ENCODE results near the gene PITX2. TPM values are rescaled to one million over a fixed set of nuclear protein-coding genes. Genes with fewer than 3 reads are reported as not detected.

PITX2 gene
- total RNA-seq, 1 donor from 2014 or later: not detected

DNA sequence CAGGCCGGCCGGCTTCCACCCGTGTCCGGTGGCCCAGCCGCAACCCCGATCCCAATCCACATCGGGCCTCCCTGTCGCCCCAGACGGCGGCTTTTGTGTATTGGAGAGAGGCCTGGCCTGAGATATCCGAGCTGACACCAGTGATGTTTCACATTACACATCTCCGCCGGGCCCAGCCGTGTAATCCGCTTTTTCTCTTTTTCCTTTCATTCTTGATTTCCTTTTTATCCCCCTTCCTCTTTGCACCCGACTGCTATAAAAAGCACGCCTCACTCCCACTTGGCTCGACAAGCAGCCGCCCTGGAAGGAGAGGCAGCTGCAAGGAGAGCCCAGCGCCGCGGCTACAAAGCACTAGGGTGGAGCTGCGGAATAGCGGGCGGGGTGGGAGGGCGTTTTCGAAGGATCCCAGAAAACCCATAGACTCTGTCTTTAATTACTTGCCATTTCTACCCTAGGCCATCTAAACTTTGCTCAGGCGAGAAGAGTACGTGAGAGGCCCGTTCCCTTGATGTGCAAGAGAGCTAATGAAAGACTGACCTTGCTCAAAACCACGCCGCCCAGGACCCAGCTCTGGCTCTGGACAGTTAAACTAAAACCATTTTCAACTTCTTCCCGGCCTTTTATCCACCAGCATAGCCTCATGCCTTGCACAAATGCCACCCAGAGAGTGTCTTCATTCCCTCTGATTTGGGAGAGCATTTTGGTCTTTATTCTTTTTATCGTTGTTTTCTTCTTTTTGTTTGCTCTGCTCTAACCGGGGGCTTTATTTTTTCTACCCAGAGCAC is 3.2 kb downstream of the PITX2 start:
- TF ChIP-seq, protein P1, sequence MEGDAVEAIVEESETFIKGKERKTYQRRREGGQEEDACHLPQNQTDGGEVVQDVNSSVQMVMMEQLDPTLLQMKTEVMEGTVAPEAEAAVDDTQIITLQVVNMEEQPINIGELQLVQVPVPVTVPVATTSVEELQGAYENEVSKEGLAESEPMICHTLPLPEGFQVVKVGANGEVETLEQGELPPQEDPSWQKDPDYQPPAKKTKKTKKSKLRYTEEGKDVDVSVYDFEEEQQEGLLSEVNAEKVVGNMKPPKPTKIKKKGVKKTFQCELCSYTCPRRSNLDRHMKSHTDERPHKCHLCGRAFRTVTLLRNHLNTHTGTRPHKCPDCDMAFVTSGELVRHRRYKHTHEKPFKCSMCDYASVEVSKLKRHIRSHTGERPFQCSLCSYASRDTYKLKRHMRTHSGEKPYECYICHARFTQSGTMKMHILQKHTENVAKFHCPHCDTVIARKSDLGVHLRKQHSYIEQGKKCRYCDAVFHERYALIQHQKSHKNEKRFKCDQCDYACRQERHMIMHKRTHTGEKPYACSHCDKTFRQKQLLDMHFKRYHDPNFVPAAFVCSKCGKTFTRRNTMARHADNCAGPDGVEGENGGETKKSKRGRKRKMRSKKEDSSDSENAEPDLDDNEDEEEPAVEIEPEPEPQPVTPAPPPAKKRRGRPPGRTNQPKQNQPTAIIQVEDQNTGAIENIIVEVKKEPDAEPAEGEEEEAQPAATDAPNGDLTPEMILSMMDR (IDR thresholded peaks at IDR 0.05): no peak
- peaks cover 100% of the 10 kb centered on the region for H3K27me3 ChIP-seq
- peaks cover 26% of the 10 kb centered on the region for H3K4me1 ChIP-seq
- DNase-seq: no peak
- H3K36me3 ChIP-seq: no peaks in the 10 kb centered on the region
- H3K27ac ChIP-seq: no peak overlapping the region
- no peak for ATAC-seq
- intact Hi-C loops (cut with DNase I): no loop called here
- no peak overlapping the region for H3K4me3 ChIP-seq
- no peaks in the 10 kb centered on the region for H3K9me3 ChIP-seq

DNA sequence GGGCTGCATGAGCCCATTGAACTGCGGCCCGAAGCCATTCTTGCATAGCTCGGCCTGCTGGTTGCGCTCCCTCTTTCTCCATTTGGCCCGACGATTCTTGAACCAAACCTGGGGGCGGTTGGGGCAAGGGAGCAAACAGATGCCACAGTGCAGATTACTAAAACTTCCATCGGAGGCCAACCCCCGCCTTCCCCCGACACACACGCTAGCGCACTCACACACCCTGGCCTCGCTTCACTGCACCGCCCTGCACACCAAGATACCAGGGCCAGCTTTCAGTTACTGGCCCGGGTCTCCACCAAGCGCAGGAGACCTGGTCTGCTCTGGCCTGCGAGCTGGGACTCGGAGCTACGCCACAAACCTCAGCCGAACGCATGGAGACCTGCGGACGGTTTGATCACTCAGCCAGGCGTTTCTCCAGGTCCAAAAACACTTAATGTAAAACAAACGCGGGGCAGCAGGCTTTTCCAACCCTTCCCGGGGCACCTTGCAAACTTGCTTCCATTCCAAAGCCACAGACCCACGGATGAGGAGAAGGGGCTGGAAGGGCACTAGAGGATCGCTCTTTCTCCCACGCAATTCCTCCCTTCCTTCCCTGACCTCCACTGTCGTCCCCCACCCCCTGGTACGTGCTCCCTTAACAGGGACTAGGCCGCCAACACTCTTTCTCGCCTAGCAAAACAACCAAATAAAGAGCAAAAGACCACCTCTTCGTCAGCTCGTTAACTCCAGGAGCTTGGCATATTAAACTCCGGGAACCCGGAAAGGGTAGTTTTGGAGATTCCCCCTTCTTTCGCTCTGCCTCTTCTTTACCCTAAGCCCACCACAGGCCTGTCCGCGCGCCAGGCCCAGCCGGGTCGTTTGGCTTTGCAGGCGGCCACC is 4.1 kb downstream of the PITX2 start:
- H3K4me1 ChIP-seq: peaks cover 26% of the 10 kb centered on the region
- H3K36me3 ChIP-seq: no peaks in the 10 kb centered on the region
- no peak overlapping the region for H3K27ac ChIP-seq
- no peaks in the 10 kb centered on the region for H3K9me3 ChIP-seq
- DNase-seq (no peak), ATAC-seq (no peak)
- TF ChIP-seq, protein P1 (IDR thresholded peaks at IDR 0.05): no peak
- peaks cover 100% of the 10 kb centered on the region for H3K27me3 ChIP-seq
- intact Hi-C loops (cut with DNase I): no loop called here
- H3K4me3 ChIP-seq: no peak overlapping the region

DNA sequence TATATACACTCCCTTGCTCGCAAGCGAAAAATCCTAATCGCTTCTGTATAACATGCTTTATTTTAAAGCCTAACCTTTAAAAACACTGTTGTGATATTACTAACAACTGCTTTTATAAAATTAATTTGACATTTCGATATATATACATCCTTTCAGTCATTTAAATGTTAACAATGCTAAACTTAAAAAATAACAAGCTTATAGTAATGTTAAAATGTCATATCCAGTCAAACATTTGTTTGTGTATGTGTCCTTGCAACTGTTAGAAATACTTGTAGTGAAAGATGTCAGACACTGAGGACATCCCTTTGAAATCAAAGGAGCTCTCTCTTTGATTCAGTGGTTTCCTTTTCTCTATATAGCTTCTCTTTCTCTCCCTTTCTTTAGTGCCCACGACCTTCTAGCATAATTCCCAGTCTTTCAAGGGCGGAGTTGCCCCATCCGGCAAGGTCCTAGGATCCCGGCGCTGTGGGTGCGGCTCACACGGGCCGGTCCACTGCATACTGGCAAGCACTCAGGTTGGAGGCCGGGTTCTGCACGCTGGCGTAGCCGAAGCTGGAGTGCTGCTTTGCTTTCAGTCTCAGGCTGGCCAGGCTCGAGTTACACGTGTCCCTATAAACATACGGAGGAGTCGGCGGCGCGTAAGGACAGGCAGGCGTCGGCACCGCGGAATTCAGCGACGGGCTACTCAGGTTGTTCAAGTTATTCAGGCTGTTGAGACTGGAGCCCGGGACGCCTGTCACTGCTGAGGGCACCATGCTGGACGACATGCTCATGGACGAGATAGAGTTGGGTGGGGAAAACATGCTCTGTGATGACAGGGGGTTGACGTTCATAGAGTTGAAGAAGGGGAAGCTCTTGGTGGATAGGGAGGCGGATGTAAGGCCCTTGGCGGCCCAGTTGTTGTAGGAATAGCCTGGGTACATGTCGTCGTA is 5.0 kb downstream of the PITX2 start:
- H3K4me3 ChIP-seq: no peak overlapping the region
- TF ChIP-seq, protein P1 (IDR thresholded peaks at IDR 0.05): no peak
- intact Hi-C loops (cut with DNase I): no loop called here
- H3K27me3 ChIP-seq: peaks cover 100% of the 10 kb centered on the region
- peaks cover 22% of the 10 kb centered on the region for H3K4me1 ChIP-seq
- no peaks in the 10 kb centered on the region for H3K9me3 ChIP-seq
- no peaks in the 10 kb centered on the region for H3K36me3 ChIP-seq
- no peak for ATAC-seq
- no peak for DNase-seq
- no peak overlapping the region for H3K27ac ChIP-seq

DNA sequence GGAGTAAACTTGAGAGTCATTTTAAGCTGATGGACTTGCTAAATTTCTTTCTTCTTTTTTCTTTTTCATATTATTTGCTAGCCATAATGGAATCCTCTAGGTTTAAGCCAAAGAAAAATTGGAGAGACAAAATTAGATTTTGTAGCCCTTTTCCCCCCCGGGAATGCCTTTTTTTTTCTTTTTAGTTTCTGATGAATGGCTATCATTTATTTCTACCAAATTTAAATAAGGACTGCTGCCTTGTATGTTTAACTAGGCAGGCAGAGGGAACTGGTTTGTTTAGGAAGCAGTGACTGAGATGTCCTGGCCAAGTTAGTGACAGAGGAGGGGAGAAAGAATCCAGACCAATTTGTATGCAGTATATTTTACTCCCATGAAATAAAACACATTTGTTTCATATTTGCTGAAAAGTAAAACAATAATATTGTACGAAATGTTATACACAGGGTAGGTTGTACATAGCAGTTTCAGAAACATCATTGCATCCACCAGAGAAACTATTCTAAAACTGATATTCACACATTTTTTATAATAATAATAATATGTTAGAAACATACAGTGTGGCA is 5.7 kb downstream of the PITX2 start:
- DNase-seq (no peak), ATAC-seq (no peak)
- H3K4me3 ChIP-seq: no peak overlapping the region
- intact Hi-C loops (cut with DNase I): no loop called here
- TF ChIP-seq, protein P1 (IDR thresholded peaks at IDR 0.05): no peak
- no peaks in the 10 kb centered on the region for H3K36me3 ChIP-seq
- peaks cover 14% of the 10 kb centered on the region for H3K4me1 ChIP-seq
- H3K27ac ChIP-seq: no peak overlapping the region
- H3K27me3 ChIP-seq: peaks cover 100% of the 10 kb centered on the region
- no peaks in the 10 kb centered on the region for H3K9me3 ChIP-seq
